ENCODE results near the gene PYROXD2.

The PYROXD2 gene

GRCh38 chr10:98430427-98430826 lies 15.4 kb upstream of the PYROXD2 start:
- DNase-seq (ENCODE audit: low read depth): no peak
- no peak for TF ChIP-seq CTCF (IDR thresholded peaks at IDR 0.05; ENCODE audit: control insufficient read depth, insufficient read depth, low read depth, low read length, missing control alignments)
- no peak overlapping the region for H3K4me3 ChIP-seq (ENCODE audit: control insufficient read depth, low read depth, low read length)

GRCh38 chr10:98429320-98430072 lies 14.5 kb upstream of the PYROXD2 start:
- no peak overlapping the region for H3K4me3 ChIP-seq (ENCODE audit: control insufficient read depth, low read depth, low read length)
- DNase-seq (ENCODE audit: low read depth): no peak
- no peak for TF ChIP-seq CTCF (IDR thresholded peaks at IDR 0.05; ENCODE audit: control insufficient read depth, insufficient read depth, low read depth, low read length, missing control alignments)

- no peak for DNase-seq (ENCODE audit: low read depth)
- no peak for TF ChIP-seq CTCF (IDR thresholded peaks at IDR 0.05; ENCODE audit: control insufficient read depth, insufficient read depth, low read depth, low read length, missing control alignments)
These were observed 12.1 kb upstream of the PYROXD2 start for GRCh38 chr10:98427011-98427515.

GRCh38 chr10:98425511-98426352 lies 10.8 kb upstream of the PYROXD2 start:
- DNase-seq (ENCODE audit: low read depth): no peak
- TF ChIP-seq CTCF (IDR thresholded peaks at IDR 0.05; ENCODE audit: control insufficient read depth, insufficient read depth, low read depth, low read length, missing control alignments): peak; percentile 77
- H3K4me3 ChIP-seq (ENCODE audit: control insufficient read depth, low read depth, low read length): no peak overlapping the region

More at GRCh38 chr10:98427011-98427515, 12.1 kb upstream of the PYROXD2 start:
- no peak overlapping the region for H3K4me3 ChIP-seq (ENCODE audit: control insufficient read depth, low read depth, low read length)

GRCh38 chr10:98424295-98425254 lies 9.6 kb upstream of the PYROXD2 start:
- no peak for TF ChIP-seq CTCF (IDR thresholded peaks at IDR 0.05; ENCODE audit: control insufficient read depth, insufficient read depth, low read depth, low read length, missing control alignments)
- H3K4me3 ChIP-seq (ENCODE audit: control insufficient read depth, low read depth, low read length): no peak overlapping the region
- no peak for DNase-seq (ENCODE audit: low read depth)

GRCh38 chr10:98423691-98424120 lies 8.7 kb upstream of the PYROXD2 start:
- no peak overlapping the region for H3K4me3 ChIP-seq (ENCODE audit: control insufficient read depth, low read depth, low read length)
- no peak for TF ChIP-seq CTCF (IDR thresholded peaks at IDR 0.05; ENCODE audit: control insufficient read depth, insufficient read depth, low read depth, low read length, missing control alignments)
- no peak for DNase-seq (ENCODE audit: low read depth)
